GM12878 (cell line): ENCODE data around the gene MAGEB1. TPM values are rescaled to one million over a fixed set of nuclear protein-coding genes. Genes with fewer than 3 reads are reported as not detected.

Experiments used
- ATAC-seq: fragments of 200-7000 bp; cut with Tn5 transposase; 3 replicates; pipeline ENCODE4 v1.9.1; 2020; ENCODE audit warnings: mild to moderate bottlenecking, moderate library complexity
- BruUV-seq: library from RNA; stranded (reverse); fragments of 400-500 nt; replicated peaks from 2 replicates; lab custom pipeline; 2021; lab: Mats Ljungman, UMichigan
- CTCF ChIA-PET: fragments of 300-600 bp; sonication (Branson Sonifier 250); formaldehyde crosslinking; extraction: SDS; loops from one replicate; lab custom pipeline; 2021; ENCODE audit warnings: inconsistent platforms; lab: Yijun Ruan, JAX
- POLR2A ChIA-PET: fragments of 350-600 bp; formaldehyde crosslinking; extraction: SDS; loops from one replicate; lab custom pipeline; 2021; ENCODE audit warnings: inconsistent platforms; lab: Charles Lee
- RAD21 ChIA-PET: fragments of 300-600 bp; sonication (Branson Sonifier 250); formaldehyde crosslinking; loops from one replicate; lab custom pipeline; 2023; ENCODE audit warnings: antibody characterized with exemption; ENCODE audit not compliant: unreplicated experiment; lab: Charles Lee
- SMC1A ChIA-PET: fragments of 300-600 bp; sonication (Branson Sonifier 250); formaldehyde crosslinking; loops from one replicate; lab custom pipeline; 2023; ENCODE audit not compliant: unreplicated experiment, uncharacterized antibody; lab: Charles Lee
- DNase-seq: peaks from one replicate; pipeline ENCODE4 v3.0.0-alpha.2; 2011; ENCODE audit warnings: low read depth, low spot score
- FAIRE-seq: peaks from 3 replicates; lab custom pipeline; 2011; peaks lifted over from hg19 to GRCh38; lab: Jason Lieb, UNC
- H2AFZ ChIP-seq: 2 replicates; pipeline ENCODE4 v1.6.0; 2011; ENCODE audit warnings: low read depth, low read length, control low read depth; ENCODE audit not compliant: control insufficient read depth
- H3K27ac ChIP-seq: 2 replicates; pipeline ENCODE4 v1.5.1; 2011; ENCODE audit warnings: control low read depth; ENCODE audit not compliant: control insufficient read depth, insufficient read depth
- H3K27me3 ChIP-seq, 2 experiments: replicated peaks in 1 of 2; 2 replicates each; pipeline versions ENCODE4 v1.6.0 to v1.6.1; 2011; ENCODE audit warnings: low read length in 1 of 2; ENCODE audit not compliant: control insufficient read depth in 2 of 2, insufficient read depth in 2 of 2
- H3K36me3 ChIP-seq, 2 experiments: 2 replicates each; pipeline ENCODE4 v1.5.1; 2011; ENCODE audit warnings: low read length in 1 of 2; ENCODE audit not compliant: control insufficient read depth in 2 of 2, insufficient read depth in 2 of 2
- H3K4me1 ChIP-seq: 2 replicates; pipeline ENCODE4 v1.6.1; 2011; ENCODE audit warnings: mild to moderate bottlenecking, low read length, moderate library complexity, mixed read lengths; ENCODE audit not compliant: control insufficient read depth, insufficient read depth
- H3K4me2 ChIP-seq: 2 replicates; pipeline ENCODE4 v1.6.0; 2011; ENCODE audit warnings: control low read depth; ENCODE audit not compliant: control insufficient read depth, insufficient read depth
- H3K4me3 ChIP-seq: fragments of 200-600 bp; sonication (generic); 2 replicates; pipeline ENCODE4 v1.5.1; 2016
- H3K79me2 ChIP-seq: 2 replicates; pipeline ENCODE4 v1.6.0; 2011; ENCODE audit warnings: low read length; ENCODE audit not compliant: control insufficient read depth, insufficient read depth
- H3K9ac ChIP-seq: 2 replicates; pipeline ENCODE4 v1.8.0; 2011; ENCODE audit warnings: low read length, control low read depth, mixed read lengths; ENCODE audit not compliant: control insufficient read depth, insufficient read depth
- H3K9me3 ChIP-seq: replicated peaks from 3 replicates; pipeline ENCODE4 v1.5.1; 2011; ENCODE audit warnings: mild to moderate bottlenecking, low read length; ENCODE audit not compliant: control insufficient read depth, insufficient read depth
- H4K20me1 ChIP-seq: 2 replicates; pipeline ENCODE4 v1.6.0; 2011; ENCODE audit not compliant: control insufficient read depth, insufficient read depth
- ATF3 ChIP-seq: IDR thresholded peaks from 2 replicates; pipeline ENCODE4 v1.6.1; 2011; ENCODE audit warnings: low read depth, mild to moderate bottlenecking, low read length, moderate library complexity, borderline replicate concordance; ENCODE audit errors: extremely low read depth
- BCL11A ChIP-seq: IDR thresholded peaks from 2 replicates; pipeline ENCODE4 v1.6.1; 2011; ENCODE audit warnings: low read depth, low read length
- CBFB ChIP-seq: IDR thresholded peaks from 2 replicates; pipeline ENCODE4 v1.6.1; 2016; ENCODE audit warnings: antibody characterized with exemption, low read depth
- CTCF ChIP-seq, 3 experiments: IDR thresholded peaks in 2 of 3; conservative IDR thresholded peaks in 1 of 3; 2 replicates each; pipeline ENCODE4 v1.5.1; 2011; ENCODE audit warnings: low read depth in 3 of 3, low read length in 3 of 3, mild to moderate bottlenecking in 3 of 3, control low read depth in 2 of 3, moderate library complexity in 2 of 3, inconsistent platforms in 1 of 3, mixed read lengths in 1 of 3; ENCODE audit not compliant: control insufficient read depth in 2 of 3, insufficient read depth in 1 of 3; ENCODE audit errors: extremely low read depth in 1 of 3
- HDAC6 ChIP-seq: fragments of 200-600 bp; sonication (generic); IDR thresholded peaks from one replicate; pipeline ENCODE4 v1.8.0; 2017; ENCODE audit warnings: antibody characterized with exemption; ENCODE audit not compliant: unreplicated experiment
- LARP7 ChIP-seq: fragments of 450-650 bp; IDR thresholded peaks from 2 replicates; pipeline ENCODE4 v1.6.1; 2017; ENCODE audit warnings: mild to moderate bottlenecking
- MEF2B ChIP-seq: fragments of 450-650 bp; IDR thresholded peaks from 2 replicates; pipeline ENCODE4 v1.6.1; 2018; ENCODE audit warnings: mild to moderate bottlenecking, moderate library complexity; ENCODE audit not compliant: partially characterized antibody, poor library complexity, severe bottlenecking
- MXI1 ChIP-seq: fragments of 150-350 bp; IDR thresholded peaks from 2 replicates; pipeline ENCODE4 v1.6.1; 2011; ENCODE audit warnings: low read depth, mild to moderate bottlenecking, inconsistent platforms, low read length, improper control_type of control experiment
- NR2C2 ChIP-seq: IDR thresholded peaks from 2 replicates; pipeline ENCODE4 v1.6.1; 2011; ENCODE audit warnings: borderline replicate concordance, low read depth; ENCODE audit not compliant: control insufficient read depth, insufficient read length
- RFX5 ChIP-seq: IDR thresholded peaks from 2 replicates; pipeline ENCODE4 v1.6.1; 2011; ENCODE audit warnings: low read depth, low read length, improper control_type of control experiment
- RUNX3 ChIP-seq: IDR thresholded peaks from 2 replicates; pipeline ENCODE4 v1.6.1; 2012; ENCODE audit warnings: low read length, inconsistent platforms
- SUZ12 ChIP-seq: fragments of 200-600 bp; sonication (generic); IDR thresholded peaks from one replicate; pipeline ENCODE4 v1.6.1; 2018; ENCODE audit warnings: antibody characterized with exemption, mild to moderate bottlenecking; ENCODE audit not compliant: unreplicated experiment
- YY1 ChIP-seq: IDR thresholded peaks from 2 replicates; pipeline ENCODE4 v1.6.1; 2011; ENCODE audit warnings: low read depth, mild to moderate bottlenecking, low read length
- ZNF217 ChIP-seq: fragments of 450-650 bp; IDR thresholded peaks from 2 replicates; pipeline ENCODE4 v1.6.1; 2017; ENCODE audit warnings: antibody characterized with exemption, mild to moderate bottlenecking
- WGBS: methylation state at CpG from one replicate; pipeline ENCODE4 v1.1.6; 2016; ENCODE audit warnings: low lambda C conversion rate; ENCODE audit not compliant: insufficient replicate concordance, insufficient coverage; ENCODE audit errors: missing lambda C conversion rate; 5-methylcytosine and 5-hydroxymethylcytosine counted together
- in situ Hi-C: fragments of 300-500 bp; cut with MboI; formaldehyde crosslinking; loops from 9 replicates; pipeline ENCODE4 v1.14.3; 2018; ENCODE audit warnings: mixed read lengths
- intact Hi-C: fragments of 100-400 bp; cut with micrococcal nuclease; formaldehyde crosslinking; loops from one replicate; pipeline ENCODE4 v1.14.2; 2022; ENCODE audit not compliant: unreplicated experiment
- polyA plus RNA-seq, 11 experiments: library from polyadenylated mRNA; depleted of rRNA in 4 of 11; unstranded in 6 of 11; stranded (reverse) in 5 of 11; fragments of >200 nt; fragmentation: Nextera tagmentation in 4 of 11; fragmentation: Illumina TruSeq in 1 of 11; extraction: Ambion mirVana in 4 of 11; extraction: Trizol in 1 of 11; gene quantifications; 1 replicate in 1 of 11; 2 replicates in 10 of 11; pipeline versions ENCODE4 v1.2.1 to v1.2.3, GENCODE V29; 2011 to 2016; ENCODE audit warnings: inconsistent platforms in 2 of 11, missing spikeins in 2 of 11, low read depth in 1 of 11
- total RNA-seq, 4 experiments: library from RNA; depleted of rRNA in 3 of 4; stranded (reverse); fragments of >200 nt in 3 of 4; fragmentation: Illumina TruSeq in 1 of 4; extraction: Trizol in 1 of 4; gene quantifications; 2 replicates each; pipeline versions ENCODE4 v1.2.1 to v1.2.3, GENCODE V29; 2013 to 2021
- TF ChIP-seq, protein P1 (sequence below): fragments of 150-350 bp; IDR thresholded peaks from 2 replicates; pipeline ENCODE4 v1.6.1; 2016; ENCODE audit warnings: low read depth, low read length

MAGEB1 gene
- total and polyA plus RNA-seq, 10 of the 15 experiments (the other 5 are each of a cell fraction or from before 2014, with no cell fraction given), result 0.04 to 0.06 TPM; not detected in 8

GRCh38 chrX:30217465-30217864 lies 29.5 kb upstream of the MAGEB1 start (continued):
- TF ChIP-seq RUNX3 (no peak), ATF3 (no peak), HDAC6 (no peak), MEF2B (no peak), CTCF (IDR thresholded peaks at IDR 0.05 in 2 of 3, conservative IDR thresholded peaks at IDR 0.05 in 1 of 3; ENCODE audit: control insufficient read depth in 2 of 3, extremely low read depth in 1 of 3, insufficient read depth in 1 of 3, low read depth in 3 of 3, low read length in 3 of 3) (no peak), LARP7 (no peak)

- RAD21 ChIA-PET, result interaction anchor here (0.7 kb wide), 1 partner anchor 79 kb away, joined by 3 read pairs; no protein-coding TSS in a partner anchor
- ATAC-seq (no peak), DNase-seq (no peak), FAIRE-seq (no peak)
- CTCF ChIA-PET, result no interaction called here
- POLR2A ChIA-PET, result no interaction called here
- no peak overlapping the region for H3K4me3 ChIP-seq
- intact Hi-C loops (no loop called here), in situ Hi-C loops (no loop called here)
- no peaks in the 10 kb centered on the region for H3K9me3 ChIP-seq
- no peaks in the 10 kb centered on the region for H3K27me3 ChIP-seq
- no peak overlapping the region for H2AFZ ChIP-seq
- no peaks in the 10 kb centered on the region for H3K36me3 ChIP-seq
- H3K4me1 ChIP-seq, result no peaks in the 10 kb centered on the region
- H4K20me1 ChIP-seq, result no peaks in the 10 kb centered on the region
- no peak overlapping the region for H3K4me2 ChIP-seq
- no peak overlapping the region for H3K9ac ChIP-seq
- BruUV-seq, result no TSS peak
- TF ChIP-seq RFX5, result no peak
- no peak for TF ChIP-seq YY1
- TF ChIP-seq MXI1, result no peak
- no peak for TF ChIP-seq BCL11A
- TF ChIP-seq ZNF217, result no peak
- TF ChIP-seq, protein P1, sequence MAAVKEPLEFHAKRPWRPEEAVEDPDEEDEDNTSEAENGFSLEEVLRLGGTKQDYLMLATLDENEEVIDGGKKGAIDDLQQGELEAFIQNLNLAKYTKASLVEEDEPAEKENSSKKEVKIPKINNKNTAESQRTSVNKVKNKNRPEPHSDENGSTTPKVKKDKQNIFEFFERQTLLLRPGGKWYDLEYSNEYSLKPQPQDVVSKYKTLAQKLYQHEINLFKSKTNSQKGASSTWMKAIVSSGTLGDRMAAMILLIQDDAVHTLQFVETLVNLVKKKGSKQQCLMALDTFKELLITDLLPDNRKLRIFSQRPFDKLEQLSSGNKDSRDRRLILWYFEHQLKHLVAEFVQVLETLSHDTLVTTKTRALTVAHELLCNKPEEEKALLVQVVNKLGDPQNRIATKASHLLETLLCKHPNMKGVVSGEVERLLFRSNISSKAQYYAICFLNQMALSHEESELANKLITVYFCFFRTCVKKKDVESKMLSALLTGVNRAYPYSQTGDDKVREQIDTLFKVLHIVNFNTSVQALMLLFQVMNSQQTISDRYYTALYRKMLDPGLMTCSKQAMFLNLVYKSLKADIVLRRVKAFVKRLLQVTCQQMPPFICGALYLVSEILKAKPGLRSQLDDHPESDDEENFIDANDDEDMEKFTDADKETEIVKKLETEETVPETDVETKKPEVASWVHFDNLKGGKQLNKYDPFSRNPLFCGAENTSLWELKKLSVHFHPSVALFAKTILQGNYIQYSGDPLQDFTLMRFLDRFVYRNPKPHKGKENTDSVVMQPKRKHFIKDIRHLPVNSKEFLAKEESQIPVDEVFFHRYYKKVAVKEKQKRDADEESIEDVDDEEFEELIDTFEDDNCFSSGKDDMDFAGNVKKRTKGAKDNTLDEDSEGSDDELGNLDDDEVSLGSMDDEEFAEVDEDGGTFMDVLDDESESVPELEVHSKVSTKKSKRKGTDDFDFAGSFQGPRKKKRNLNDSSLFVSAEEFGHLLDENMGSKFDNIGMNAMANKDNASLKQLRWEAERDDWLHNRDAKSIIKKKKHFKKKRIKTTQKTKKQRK, result no peak
- TF ChIP-seq SUZ12, result no peak
- TF ChIP-seq CBFB, result no peak
- no peak for TF ChIP-seq NR2C2
- H3K79me2 ChIP-seq, result no peaks in the 10 kb centered on the region
- SMC1A ChIA-PET, result no interaction called here
- no peak overlapping the region for H3K27ac ChIP-seq
- 40% methylated on average over 4 of the region's 4 CpGs for WGBS
Observed at GRCh38 chrX:30219372-30219771, 27.6 kb upstream of the MAGEB1 start.
